Sigmoid colon (tissue), 7 donors: ENCODE results near the gene TRMT1. TPM values are rescaled to one million over a fixed set of nuclear protein-coding genes. Genes with fewer than 3 reads are reported as not detected.

Experiments
- DNase-seq: peaks from one replicate; pipeline ENCODE4 v3.0.0-alpha.2; 2019
- H3K27ac ChIP-seq, 4 donors: fragments of 200-600 bp; sonication (generic); one replicate each; pipeline ENCODE4 v1.5.1; 2016 to 2019; ENCODE audit warnings: mild to moderate bottlenecking in 1 of 4
- H3K27me3 ChIP-seq, 3 donors: fragments of 200-600 bp; sonication (generic); one replicate each; pipeline ENCODE4 v1.5.1; 2019; ENCODE audit warnings: mild to moderate bottlenecking in 1 of 3
- H3K36me3 ChIP-seq, 4 donors: fragments of 200-600 bp; sonication (generic); one replicate each; pipeline ENCODE4 v1.5.1; 2016 to 2019
- H3K4me1 ChIP-seq, 4 donors: fragments of 200-600 bp; sonication (generic); one replicate each; pipeline ENCODE4 v1.5.1; 2017 to 2019
- H3K4me3 ChIP-seq, 4 donors: fragments of 200-600 bp; sonication (generic); one replicate each; pipeline ENCODE4 v1.5.1; 2017 to 2019; ENCODE audit warnings: mild to moderate bottlenecking in 2 of 4, moderate library complexity in 1 of 4
- H3K9me3 ChIP-seq, 4 donors: fragments of 200-600 bp in 3 of 4; sonication (generic) in 3 of 4; one replicate each; pipeline versions ENCODE4 v1.5.1 to v1.6.1; 2013 to 2019
- CTCF ChIP-seq, 4 experiments: fragments of 450-650 bp in 3 of 4; fragments of 200-600 bp in 1 of 4; IDR thresholded peaks; one replicate each; pipeline ENCODE4 v1.5.1; 2016 to 2019; ENCODE audit warnings: antibody characterized with exemption in 4 of 4, mild to moderate bottlenecking in 3 of 4, moderate library complexity in 2 of 4
- EP300 ChIP-seq, 4 donors: sonication (generic); formaldehyde crosslinking; IDR thresholded peaks; one replicate each; pipeline ENCODE4 v1.6.1; 2017; ENCODE audit warnings: antibody characterized with exemption in 4 of 4
- POLR2A ChIP-seq, 2 donors: fragments of 450-650 bp; IDR thresholded peaks; one replicate each; pipeline ENCODE4 v1.6.1; 2016; ENCODE audit warnings: antibody characterized with exemption in 2 of 2, mild to moderate bottlenecking in 2 of 2, moderate library complexity in 2 of 2
- POLR2AphosphoS5 ChIP-seq, 4 donors: sonication (generic); formaldehyde crosslinking; IDR thresholded peaks; one replicate each; pipeline ENCODE4 v1.6.1; 2017; ENCODE audit warnings: antibody characterized with exemption in 4 of 4
- WGBS, 2 donors: extraction: QIAGEN DNeasy Blood & Tissue Kit; methylation state at CpG; one replicate each; pipeline ENCODE4 v1.1.7; 2013; 5-methylcytosine and 5-hydroxymethylcytosine counted together
- intact Hi-C: fragments of 100-400 bp; cut with DNase I; formaldehyde crosslinking; loops from one replicate; pipeline ENCODE4 v1.15.1; 2023
- polyA plus RNA-seq, 3 donors: library from polyadenylated mRNA; stranded (reverse); fragments of 200-250 nt; gene quantifications; one replicate each; pipeline ENCODE4 v1.2.3, GENCODE V29; 2013
- total RNA-seq, 4 donors: library from RNA; depleted of rRNA; stranded (reverse); fragments of >200 nt; gene quantifications; one replicate each; pipeline ENCODE4 v1.1.0, GENCODE V29; 2016
- donor health status: healthy with polysubstance abuse.
- donor health status: Bipolar disorder and iron deficiency.
- donor health status: healthy.

Gene TRMT1
- total and polyA plus RNA-seq, 7 donors, result 6.7 to 48.6 (median 19.3) TPM

GRCh38 chr19:13133241-13133870 lies 16.8 kb upstream of the TRMT1 start:
- TF ChIP-seq EP300 (IDR thresholded peaks at IDR 0.05) (no peak), POLR2AphosphoS5 (IDR thresholded peaks at IDR 0.05) (no peak), CTCF (IDR thresholded peaks at IDR 0.05) (no peak), POLR2A (IDR thresholded peaks at IDR 0.05) (no peak)
- Histone ChIP-seq H3K4me3 (no peak overlapping the region), H3K27me3 (no peaks in the 10 kb centered on the region), H3K27ac (peak overlapping the region; percentile 1 to 60 (median 20)), H3K9me3 (no peaks in the 10 kb centered on the region), H3K36me3 (peaks cover 0 to 34% (median 23%) of the 10 kb centered on the region in 4 donors), H3K4me1 (peaks cover 0 to 27% (median 9%) of the 10 kb centered on the region in 4 donors)
- DNase-seq, result no peak
- 83% methylated on average over 12 of the region's 12 CpGs for WGBS, 2 donors
- intact Hi-C loops, result no loop called here

- no peaks in the 10 kb centered on the region for H3K27me3 ChIP-seq
- intact Hi-C loops, result no loop called here
- TF ChIP-seq POLR2A (IDR thresholded peaks at IDR 0.05) (no peak), EP300 (IDR thresholded peaks at IDR 0.05) (no peak), POLR2AphosphoS5 (IDR thresholded peaks at IDR 0.05) (no peak), CTCF (IDR thresholded peaks at IDR 0.05) (no peak)
- no peaks in the 10 kb centered on the region for H3K9me3 ChIP-seq
- no peak overlapping the region for H3K4me3 ChIP-seq
- peak overlapping the region in 2 of 4 donors; percentile 36 to 60 for H3K27ac ChIP-seq
- 80 to 85% methylated on average over 8 of the region's 8 CpGs for WGBS, 2 donors
- DNase-seq, result no peak
- H3K4me1 ChIP-seq, result peaks cover 0 to 27% (median 9%) of the 10 kb centered on the region in 4 donors
- peaks cover 0 to 26% (median 16%) of the 10 kb centered on the region in 4 donors for H3K36me3 ChIP-seq
Measured at GRCh38 chr19:13132471-13133180, 16.1 kb upstream of the TRMT1 start.

- no peaks in the 10 kb centered on the region for H3K27me3 ChIP-seq
- intact Hi-C loops, result no loop called here
- peaks cover 0 to 27% (median 9%) of the 10 kb centered on the region in 4 donors for H3K4me1 ChIP-seq
- H3K36me3 ChIP-seq, result peaks cover 0 to 13% (median 3%) of the 10 kb centered on the region in 4 donors
- DNase-seq, result no peak
- WGBS, 2 donors, result 42 to 80% methylated on average over 3 of the region's 3 CpGs
- no peak overlapping the region for H3K4me3 ChIP-seq
- TF ChIP-seq POLR2A (IDR thresholded peaks at IDR 0.05) (no peak), CTCF (IDR thresholded peaks at IDR 0.05) (no peak), EP300 (IDR thresholded peaks at IDR 0.05) (no peak), POLR2AphosphoS5 (IDR thresholded peaks at IDR 0.05) (no peak)
- no peaks in the 10 kb centered on the region for H3K9me3 ChIP-seq
- H3K27ac ChIP-seq, result no peak overlapping the region
Measured at GRCh38 chr19:13130886-13131490, 14.4 kb upstream of the TRMT1 start.

- Histone ChIP-seq H3K4me1 (peaks cover 0 to 15% (median 5%) of the 10 kb centered on the region in 4 donors), H3K27me3 (no peaks in the 10 kb centered on the region), H3K27ac (no peak overlapping the region), H3K4me3 (no peak overlapping the region), H3K36me3 (peaks cover 0 to 3% (median 0%) of the 10 kb centered on the region in 4 donors), H3K9me3 (no peaks in the 10 kb centered on the region)
- no peak for TF ChIP-seq EP300 (IDR thresholded peaks at IDR 0.05)
- TF ChIP-seq POLR2A (IDR thresholded peaks at IDR 0.05), result no peak
- no peak for TF ChIP-seq CTCF (IDR thresholded peaks at IDR 0.05)
- no peak for TF ChIP-seq POLR2AphosphoS5 (IDR thresholded peaks at IDR 0.05)
- intact Hi-C loops, result no loop called here
- no peak for DNase-seq
- 95 to 96% methylated on average over 9 of the region's 9 CpGs for WGBS, 2 donors
Measured at GRCh38 chr19:13129384-13129783, 12.8 kb upstream of the TRMT1 start.
